Measurements from ENCODE around the gene KAT2A.

DNA sequence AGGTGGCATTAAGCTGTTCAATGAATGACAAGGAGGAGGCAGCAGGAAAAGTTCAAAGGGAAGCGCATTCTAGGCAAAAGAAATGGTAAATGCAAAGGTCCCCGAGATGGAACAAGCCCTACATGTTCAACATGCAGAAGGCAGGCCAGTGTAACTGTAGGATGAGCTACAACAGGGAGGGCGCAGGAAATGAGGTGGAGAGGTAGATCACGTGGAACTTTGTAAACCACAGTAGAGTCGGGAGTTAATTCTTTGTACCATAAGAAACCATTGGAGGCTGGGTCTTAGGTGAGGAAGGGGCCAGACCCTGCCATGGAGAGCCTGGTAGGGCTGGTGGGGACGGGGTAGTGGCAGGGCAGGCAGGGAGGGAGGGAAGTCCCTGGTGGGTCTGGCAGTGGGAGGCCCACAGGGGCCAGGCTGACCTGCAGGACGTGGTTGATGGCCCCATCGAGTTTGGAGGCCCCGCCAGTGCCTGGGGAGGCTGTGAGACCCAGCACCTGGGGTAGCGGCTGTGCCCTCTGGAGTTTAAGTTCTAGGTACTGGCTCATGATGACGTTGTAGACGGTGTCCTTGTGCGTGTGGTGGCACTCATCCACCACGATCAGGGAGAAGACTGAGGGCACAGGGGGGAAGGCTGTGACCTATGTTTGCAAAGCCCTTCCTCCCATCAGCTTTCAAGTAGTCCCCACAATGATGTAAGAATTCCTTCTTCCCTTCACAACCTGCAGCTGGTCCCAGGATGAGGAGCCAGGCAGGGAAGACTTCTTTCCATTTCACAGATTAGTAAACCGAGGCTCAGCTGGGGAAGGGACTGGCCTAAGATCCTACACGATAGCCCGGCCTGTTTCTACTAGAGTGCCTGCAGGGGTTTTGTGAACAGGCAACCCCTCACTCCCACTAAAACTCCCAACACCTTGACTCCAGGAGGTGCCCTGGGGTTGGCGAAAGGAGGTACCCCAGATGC, 10.6 kb downstream of the KAT2A start:
- TF ChIP-seq, protein P1, sequence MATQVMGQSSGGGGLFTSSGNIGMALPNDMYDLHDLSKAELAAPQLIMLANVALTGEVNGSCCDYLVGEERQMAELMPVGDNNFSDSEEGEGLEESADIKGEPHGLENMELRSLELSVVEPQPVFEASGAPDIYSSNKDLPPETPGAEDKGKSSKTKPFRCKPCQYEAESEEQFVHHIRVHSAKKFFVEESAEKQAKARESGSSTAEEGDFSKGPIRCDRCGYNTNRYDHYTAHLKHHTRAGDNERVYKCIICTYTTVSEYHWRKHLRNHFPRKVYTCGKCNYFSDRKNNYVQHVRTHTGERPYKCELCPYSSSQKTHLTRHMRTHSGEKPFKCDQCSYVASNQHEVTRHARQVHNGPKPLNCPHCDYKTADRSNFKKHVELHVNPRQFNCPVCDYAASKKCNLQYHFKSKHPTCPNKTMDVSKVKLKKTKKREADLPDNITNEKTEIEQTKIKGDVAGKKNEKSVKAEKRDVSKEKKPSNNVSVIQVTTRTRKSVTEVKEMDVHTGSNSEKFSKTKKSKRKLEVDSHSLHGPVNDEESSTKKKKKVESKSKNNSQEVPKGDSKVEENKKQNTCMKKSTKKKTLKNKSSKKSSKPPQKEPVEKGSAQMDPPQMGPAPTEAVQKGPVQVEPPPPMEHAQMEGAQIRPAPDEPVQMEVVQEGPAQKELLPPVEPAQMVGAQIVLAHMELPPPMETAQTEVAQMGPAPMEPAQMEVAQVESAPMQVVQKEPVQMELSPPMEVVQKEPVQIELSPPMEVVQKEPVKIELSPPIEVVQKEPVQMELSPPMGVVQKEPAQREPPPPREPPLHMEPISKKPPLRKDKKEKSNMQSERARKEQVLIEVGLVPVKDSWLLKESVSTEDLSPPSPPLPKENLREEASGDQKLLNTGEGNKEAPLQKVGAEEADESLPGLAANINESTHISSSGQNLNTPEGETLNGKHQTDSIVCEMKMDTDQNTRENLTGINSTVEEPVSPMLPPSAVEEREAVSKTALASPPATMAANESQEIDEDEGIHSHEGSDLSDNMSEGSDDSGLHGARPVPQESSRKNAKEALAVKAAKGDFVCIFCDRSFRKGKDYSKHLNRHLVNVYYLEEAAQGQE (IDR thresholded peaks at IDR 0.05; ENCODE audit: low read depth), result no peak
- TF ChIP-seq EP300 (IDR thresholded peaks at IDR 0.05; ENCODE audit: borderline replicate concordance) (no peak), CEBPB (IDR thresholded peaks at IDR 0.05) (no peak), TAF1 (IDR thresholded peaks at IDR 0.05; ENCODE audit: low read depth) (no peak), EGR1 (IDR thresholded peaks at IDR 0.05) (no peak), FOXM1 (IDR thresholded peaks at IDR 0.05; ENCODE audit: borderline replicate concordance, low read depth) (no peak), TCF12 (IDR thresholded peaks at IDR 0.05; ENCODE audit: low read depth) (no peak), YY1 (IDR thresholded peaks at IDR 0.05; ENCODE audit: low read depth) (no peak), RAD21 (IDR thresholded peaks at IDR 0.05; ENCODE audit: low read depth) (no peak), CREB1 (IDR thresholded peaks at IDR 0.05; ENCODE audit: low read depth) (no peak), ZBTB7A (IDR thresholded peaks at IDR 0.05; ENCODE audit: low read depth) (no peak)
- TF ChIP-seq, protein P2, sequence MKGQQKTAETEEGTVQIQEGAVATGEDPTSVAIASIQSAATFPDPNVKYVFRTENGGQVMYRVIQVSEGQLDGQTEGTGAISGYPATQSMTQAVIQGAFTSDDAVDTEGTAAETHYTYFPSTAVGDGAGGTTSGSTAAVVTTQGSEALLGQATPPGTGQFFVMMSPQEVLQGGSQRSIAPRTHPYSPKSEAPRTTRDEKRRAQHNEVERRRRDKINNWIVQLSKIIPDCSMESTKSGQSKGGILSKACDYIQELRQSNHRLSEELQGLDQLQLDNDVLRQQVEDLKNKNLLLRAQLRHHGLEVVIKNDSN (IDR thresholded peaks at IDR 0.05), result no peak
